H1 (cell line): Measurements from ENCODE around the gene ALPL. TPM values are rescaled to one million over a fixed set of nuclear protein-coding genes. Genes with fewer than 3 reads are reported as not detected.

Experiments used
- CTCF ChIA-PET: fragments of 300-600 bp; sonication (Branson Sonifier 250); formaldehyde crosslinking; loops from one replicate; lab custom pipeline; 2021; ENCODE audit not compliant: partially characterized antibody; lab: Charles Lee
- POLR2A ChIA-PET: fragments of 300-600 bp; sonication (Branson Sonifier 250); formaldehyde crosslinking; loops from one replicate; lab custom pipeline; 2021; ENCODE audit warnings: inconsistent platforms; ENCODE audit not compliant: partially characterized antibody; lab: Charles Lee
- DNase-seq, 2 experiments: peaks; one replicate each; pipeline versions ENCODE4 v3.0.0 to v3.0.0-alpha.2; 2010 to 2022; ENCODE audit warnings: low spot score in 2 of 2, low read depth in 1 of 2, mixed read lengths in 1 of 2
- FAIRE-seq: peaks from 2 replicates; lab custom pipeline; 2011; peaks lifted over from hg19 to GRCh38; lab: Jason Lieb, UNC
- H2AFZ ChIP-seq: 2 replicates; pipeline ENCODE4 v1.8.1; 2012; ENCODE audit warnings: low read length, inconsistent platforms
- H2AK5ac ChIP-seq: 2 replicates; pipeline ENCODE4 v1.6.1; 2013; ENCODE audit warnings: low read depth, low read length
- H2BK120ac ChIP-seq: replicated peaks from 2 replicates; pipeline ENCODE3; 2013; ENCODE audit warnings: low read depth, low read length, inconsistent platforms
- H2BK12ac ChIP-seq: 2 replicates; pipeline ENCODE4 v1.6.1; 2013; ENCODE audit warnings: low read depth, low read length
- H2BK15ac ChIP-seq: 2 replicates; pipeline ENCODE4 v1.6.1; 2013; ENCODE audit warnings: low read length
- H2BK20ac ChIP-seq: 2 replicates; pipeline ENCODE4 v1.6.1; 2013; ENCODE audit warnings: low read length
- H2BK5ac ChIP-seq: 2 replicates; pipeline ENCODE4 v1.6.1; 2013; ENCODE audit warnings: low read depth, low read length
- H3K14ac ChIP-seq: 2 replicates; pipeline ENCODE4 v1.6.1; 2013; ENCODE audit warnings: inconsistent platforms; ENCODE audit not compliant: insufficient read length
- H3K18ac ChIP-seq: 2 replicates; pipeline ENCODE4 v1.6.1; 2013; ENCODE audit warnings: low read length; ENCODE audit errors: extremely low read depth
- H3K23ac ChIP-seq: 2 replicates; pipeline ENCODE4 v1.6.1; 2013; ENCODE audit warnings: inconsistent platforms; ENCODE audit not compliant: insufficient read length
- H3K23me2 ChIP-seq: 2 replicates; pipeline ENCODE4 v1.6.1; 2013; ENCODE audit warnings: low read depth, low read length
- H3K27ac ChIP-seq: 2 replicates; pipeline ENCODE4 v1.6.1; 2011; ENCODE audit warnings: low read depth, low read length, inconsistent platforms
- H3K27me3 ChIP-seq, 4 experiments: replicated peaks in 1 of 4; 1 replicate in 1 of 4; 2 replicates in 3 of 4; pipeline versions ENCODE4 v1.6.1 to v1.8.1; 2011 to 2013; ENCODE audit warnings: low read length in 3 of 4, mild to moderate bottlenecking in 3 of 4, inconsistent platforms in 2 of 4, mixed read lengths in 2 of 4, moderate library complexity in 1 of 4; ENCODE audit not compliant: control insufficient read depth in 3 of 4, insufficient read depth in 3 of 4; ENCODE audit errors: extremely low read depth in 1 of 4
- H3K36me3 ChIP-seq, 4 experiments: 2 replicates each; pipeline versions ENCODE4 v1.6.1 to v1.8.1; 2011 to 2013; ENCODE audit warnings: mild to moderate bottlenecking in 4 of 4, low read length in 3 of 4, moderate library complexity in 2 of 4, control low read depth in 1 of 4, inconsistent platforms in 1 of 4; ENCODE audit not compliant: insufficient read depth in 4 of 4, control insufficient read depth in 2 of 4
- H3K4ac ChIP-seq: replicated peaks from 2 replicates; pipeline ENCODE3; 2013; ENCODE audit warnings: low read length, low read depth, mixed read lengths, inconsistent platforms; ENCODE audit not compliant: insufficient read length
- H3K4me1 ChIP-seq, 4 experiments: replicated peaks in 1 of 4; 1 replicate in 1 of 4; 2 replicates in 3 of 4; pipeline versions ENCODE4 v1.6.1 to v1.8.1; 2011 to 2013; ENCODE audit warnings: low read length in 3 of 4, inconsistent platforms in 2 of 4, mixed read lengths in 1 of 4; ENCODE audit not compliant: insufficient read depth in 4 of 4, control insufficient read depth in 3 of 4
- H3K4me2 ChIP-seq, 2 experiments: 2 replicates each; pipeline versions ENCODE4 v1.6.1 to v1.8.1; 2011 to 2013; ENCODE audit warnings: low read depth in 2 of 2, low read length in 2 of 2, control low read depth in 1 of 2, inconsistent platforms in 1 of 2, mild to moderate bottlenecking in 1 of 2; ENCODE audit not compliant: insufficient read depth in 1 of 2
- H3K4me3 ChIP-seq, 4 experiments: fragments of 200-600, 300-600 bp in 1 of 4; sonication (generic), shearing (Covaris generic), sonication (Bioruptor Twin) in 1 of 4; 2 replicates each; pipeline versions ENCODE4 v1.5.1 to v1.8.1; 2011 to 2016; ENCODE audit warnings: low read length in 4 of 4, low read depth in 3 of 4, control low read depth in 2 of 4, inconsistent platforms in 2 of 4, mild to moderate bottlenecking in 2 of 4, mixed read lengths in 1 of 4, moderate library complexity in 1 of 4; ENCODE audit not compliant: insufficient read depth in 2 of 4; ENCODE audit errors: extremely low read depth in 1 of 4
- H3K56ac ChIP-seq: replicated peaks from 2 replicates; pipeline ENCODE3; 2013; ENCODE audit warnings: low read depth, mild to moderate bottlenecking, mixed read lengths, low read length, inconsistent platforms; ENCODE audit not compliant: insufficient read length
- H3K79me1 ChIP-seq: 2 replicates; pipeline ENCODE4 v1.6.1; 2013; ENCODE audit warnings: low read depth, low read length, control low read depth
- H3K79me2 ChIP-seq, 2 experiments: 2 replicates each; pipeline versions ENCODE4 v1.6.1 to v1.8.1; 2012 to 2013; ENCODE audit warnings: low read length in 2 of 2, mild to moderate bottlenecking in 2 of 2, inconsistent platforms in 1 of 2; ENCODE audit not compliant: insufficient read depth in 2 of 2, control insufficient read depth in 1 of 2
- H3K9ac ChIP-seq, 4 experiments: replicated peaks in 1 of 4; 1 replicate in 1 of 4; 2 replicates in 3 of 4; pipeline versions ENCODE4 v1.6.1 to v1.8.1; 2011 to 2013; ENCODE audit warnings: low read depth in 3 of 4, low read length in 3 of 4, control low read depth in 2 of 4, mild to moderate bottlenecking in 2 of 4, moderate library complexity in 2 of 4, inconsistent platforms in 1 of 4; ENCODE audit errors: extremely low read depth in 1 of 4
- H3K9me3 ChIP-seq, 2 experiments: 2 replicates each; pipeline versions ENCODE4 v1.6.1 to v1.8.1; 2012 to 2013; ENCODE audit warnings: mild to moderate bottlenecking in 2 of 2, moderate library complexity in 2 of 2, control low read depth in 1 of 2, inconsistent platforms in 1 of 2, low read depth in 1 of 2, low read length in 1 of 2, mixed read lengths in 1 of 2; ENCODE audit not compliant: insufficient read depth in 2 of 2
- H4K20me1 ChIP-seq, 2 experiments: replicated peaks in 1 of 2; 2 replicates each; pipeline versions ENCODE3 to v1.8.1; 2011 to 2013; ENCODE audit warnings: inconsistent platforms in 2 of 2, low read length in 2 of 2, mild to moderate bottlenecking in 1 of 2; ENCODE audit not compliant: insufficient read depth in 2 of 2, control insufficient read depth in 1 of 2
- H4K5ac ChIP-seq: 2 replicates; pipeline ENCODE4 v1.6.1; 2013; ENCODE audit warnings: low read length, low read depth, mixed read lengths, inconsistent platforms; ENCODE audit not compliant: insufficient read length
- H4K8ac ChIP-seq: 2 replicates; pipeline ENCODE4 v1.8.0; 2013; ENCODE audit warnings: mild to moderate bottlenecking, moderate library complexity, low read length, inconsistent platforms; ENCODE audit not compliant: insufficient read depth; ENCODE audit errors: extremely low read depth
- H4K91ac ChIP-seq: replicated peaks from 2 replicates; pipeline ENCODE3; 2013; ENCODE audit warnings: low read length, mixed read lengths, inconsistent platforms; ENCODE audit not compliant: insufficient read length
- CBX8 ChIP-seq: fragments of 300-800, 300-1000 bp; sonication (generic); IDR thresholded peaks from 2 replicates; pipeline ENCODE4 v1.7.1; 2016; ENCODE audit warnings: low read depth, low read length, borderline replicate concordance
- POU5F1 ChIP-seq: IDR thresholded peaks from 2 replicates; pipeline ENCODE4 v1.6.1; 2011; ENCODE audit warnings: low read depth, mild to moderate bottlenecking, low read length, moderate library complexity
- WGBS, 2 experiments: shearing (Covaris generic) in 1 of 2; methylation state at CpG; one replicate each; pipeline versions ENCODE4 v1.1.6 to v1.1.7; 2013 to 2015; ENCODE audit warnings: low lambda C conversion rate in 2 of 2, mixed read lengths in 2 of 2, inconsistent platforms in 1 of 2, low coverage in 1 of 2, missing lambda C conversion rate in 1 of 2; ENCODE audit not compliant: insufficient replicate concordance in 2 of 2, insufficient coverage in 1 of 2, insufficient read length in 1 of 2; ENCODE audit errors: extremely low coverage in 1 of 2, missing lambda C conversion rate in 1 of 2; 5-methylcytosine and 5-hydroxymethylcytosine counted together
- polyA plus RNA-seq, 7 experiments: library from polyadenylated mRNA; depleted of rRNA in 3 of 7; stranded (reverse) in 5 of 7; unstranded in 2 of 7; fragments of >200 nt in 5 of 7; fragments of 200-250 nt in 2 of 7; gene quantifications; 1 replicate in 5 of 7; 2 replicates in 1 of 7; 4 replicates in 1 of 7; pipeline versions ENCODE4 v1.2.1 to v1.2.3, GENCODE V29; 2011 to 2013; ENCODE audit warnings: missing spikeins in 2 of 7, mixed read lengths in 2 of 7
- total RNA-seq: library from RNA; stranded (reverse); fragmentation: NEBNext Ultra II Directional; extraction: Animal tissue kit (Norgen Biotek cat#: 25700); gene quantifications from 2 replicates; pipeline ENCODE4 v1.2.1, GENCODE V29; 2021

ALPL gene
- total and polyA plus RNA-seq, 2 of the 8 experiments (the other 6 are each of a cell fraction or from before 2014, with no cell fraction given): 175 to 362 TPM

- no peak overlapping the region for H2AK5ac ChIP-seq
- H3K56ac ChIP-seq: no peak overlapping the region
- no peak overlapping the region for H2BK20ac ChIP-seq
- no peak overlapping the region for H3K4ac ChIP-seq
- WGBS, 2 experiments: 84% methylated on average over 5 of the region's 5 CpGs; no CpG with 5 or more reads in 1 of the 2 experiments
- FAIRE-seq (no peak), DNase-seq (no peak)
- no peaks in the 10 kb centered on the region; a peak in 1 of 8 replicates for H3K36me3 ChIP-seq
- no peak overlapping the region for H4K91ac ChIP-seq
- no peak overlapping the region for H2BK15ac ChIP-seq
- no peak overlapping the region for H2BK120ac ChIP-seq
- H4K8ac ChIP-seq: no peak overlapping the region
- H2AFZ ChIP-seq: no peak overlapping the region
- no peak overlapping the region for H3K27ac ChIP-seq
- no peak overlapping the region for H3K9ac ChIP-seq
- no peak overlapping the region for H3K4me3 ChIP-seq
- H3K14ac ChIP-seq: no peak overlapping the region
- peaks cover 0 to 55% of the 10 kb centered on the region in 2 experiments; a peak in 3 of 4 replicates for H3K79me2 ChIP-seq
- peaks cover 4 to 20% (median 8%) of the 10 kb centered on the region in 4 experiments for H3K4me1 ChIP-seq
- H2BK5ac ChIP-seq: no peak overlapping the region
- H3K23ac ChIP-seq: no peak overlapping the region
- H3K18ac ChIP-seq: no peak overlapping the region
- no peaks in the 10 kb centered on the region for H3K23me2 ChIP-seq
- POLR2A ChIA-PET: interaction anchor here (0.9 to 1.9 kb wide), 5 partner anchors 11 to 51 kb away, joined by 3 to 5 read pairs (median 3); partner anchors contain the start of gene ALPL
- H3K79me1 ChIP-seq: peaks cover 18% of the 10 kb centered on the region
- H4K5ac ChIP-seq: no peak overlapping the region
- H2BK12ac ChIP-seq: no peak overlapping the region
- CTCF ChIA-PET: interaction anchor here (0.9 to 26.3 kb wide), 8 partner anchors 11 to 254 kb away, joined by 3 to 372 read pairs (median 4); no protein-coding TSS in a partner anchor
- H4K20me1 ChIP-seq: peaks cover 2 to 18% of the 10 kb centered on the region in 2 experiments
- H3K9me3 ChIP-seq: no peaks in the 10 kb centered on the region
- no peaks in the 10 kb centered on the region for H3K27me3 ChIP-seq
- H3K4me2 ChIP-seq: no peak overlapping the region
- TF ChIP-seq CBX8 (no peak), POU5F1 (no peak)
Observed at GRCh38 chr1:21524220-21524619, 15.0 kb downstream of the ALPL start.
